ENCODE data around the gene GHRL.

GHRL gene

DNA sequence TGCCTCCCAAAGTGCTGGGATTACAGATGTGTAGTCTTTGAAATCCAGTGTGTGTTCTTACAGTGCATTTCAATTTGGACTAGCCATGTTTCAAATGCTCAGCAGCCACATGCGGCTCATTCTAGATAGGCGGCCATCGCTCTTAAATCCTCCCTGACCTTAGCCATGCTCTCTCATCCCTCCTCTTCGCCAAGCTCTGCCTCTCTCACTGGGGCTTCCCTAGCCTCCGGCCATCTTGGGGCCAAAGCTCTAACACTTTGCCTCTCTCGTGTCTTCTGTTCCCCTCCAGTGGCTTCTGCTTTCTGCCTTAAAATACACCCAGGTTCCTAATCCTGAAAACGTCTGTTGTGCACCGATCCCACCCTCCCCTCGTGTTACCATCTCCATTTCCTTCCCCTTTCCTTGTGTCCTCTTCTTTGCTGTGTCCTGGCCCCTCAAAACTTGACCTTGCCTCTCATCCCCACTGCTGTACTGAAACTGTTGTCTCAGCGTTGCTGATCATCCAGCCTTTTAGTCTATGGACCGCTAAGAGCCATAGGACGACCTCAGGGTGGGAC lies 1.4 kb upstream of the GHRL start:
- DNase-seq: no peak

DNA sequence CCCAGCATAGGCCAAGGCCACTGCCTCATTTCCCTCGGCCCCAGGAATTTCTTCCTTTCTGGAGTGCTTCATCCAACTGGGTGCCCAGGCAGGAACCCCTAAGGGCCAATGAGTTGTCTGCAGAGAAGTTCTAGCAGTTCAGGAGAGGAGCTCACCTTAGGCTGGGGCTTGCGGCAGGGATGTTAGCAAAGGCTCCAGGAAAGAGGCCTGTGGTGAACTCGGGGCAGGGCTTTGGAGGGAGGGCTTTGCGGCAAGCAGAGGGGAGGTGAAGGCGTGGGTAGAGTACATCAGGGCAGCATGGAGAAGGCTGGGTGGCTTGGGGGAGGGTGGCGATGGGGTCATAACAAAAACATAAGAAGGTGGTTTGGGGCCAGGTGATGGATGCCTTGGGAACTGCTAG lies 1.1 kb downstream of the GHRL start:
- DNase-seq: no peak

DNA sequence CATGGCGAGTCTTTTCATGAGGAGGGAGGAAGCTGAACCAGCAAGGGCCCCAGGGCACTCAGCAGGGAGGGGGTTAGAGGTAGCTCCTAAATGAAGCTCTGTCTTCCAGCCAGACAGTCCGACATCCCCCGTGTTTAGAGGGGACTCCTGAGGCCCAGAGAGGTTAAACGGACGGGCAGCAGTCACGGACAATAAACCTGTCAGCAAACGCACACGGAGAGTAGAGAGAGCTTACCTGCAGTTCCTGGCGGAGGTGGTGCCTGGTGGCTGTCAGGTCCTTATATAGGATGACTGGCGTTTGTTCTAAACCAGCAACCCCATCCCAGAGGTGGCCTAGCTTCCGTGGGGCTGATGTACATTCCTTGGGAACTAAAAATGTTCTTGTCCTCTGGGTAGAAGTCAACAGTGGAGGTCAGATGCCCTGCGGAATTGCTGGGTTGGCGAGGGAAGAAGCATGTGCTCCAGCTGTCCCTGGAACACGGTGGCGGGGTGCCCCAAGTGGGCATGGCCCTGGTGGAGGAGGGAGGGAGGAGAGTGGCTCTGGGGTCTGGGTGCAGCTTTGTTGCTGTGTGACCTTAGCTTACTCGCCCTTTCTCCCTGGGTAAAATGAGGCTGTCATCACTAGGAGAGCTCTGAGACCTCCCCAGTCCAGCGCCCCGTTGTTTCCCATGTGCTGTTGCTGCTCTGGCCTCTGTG lies 2.1 kb downstream of the GHRL start:
- DNase-seq: peak; percentile 48

DNA sequence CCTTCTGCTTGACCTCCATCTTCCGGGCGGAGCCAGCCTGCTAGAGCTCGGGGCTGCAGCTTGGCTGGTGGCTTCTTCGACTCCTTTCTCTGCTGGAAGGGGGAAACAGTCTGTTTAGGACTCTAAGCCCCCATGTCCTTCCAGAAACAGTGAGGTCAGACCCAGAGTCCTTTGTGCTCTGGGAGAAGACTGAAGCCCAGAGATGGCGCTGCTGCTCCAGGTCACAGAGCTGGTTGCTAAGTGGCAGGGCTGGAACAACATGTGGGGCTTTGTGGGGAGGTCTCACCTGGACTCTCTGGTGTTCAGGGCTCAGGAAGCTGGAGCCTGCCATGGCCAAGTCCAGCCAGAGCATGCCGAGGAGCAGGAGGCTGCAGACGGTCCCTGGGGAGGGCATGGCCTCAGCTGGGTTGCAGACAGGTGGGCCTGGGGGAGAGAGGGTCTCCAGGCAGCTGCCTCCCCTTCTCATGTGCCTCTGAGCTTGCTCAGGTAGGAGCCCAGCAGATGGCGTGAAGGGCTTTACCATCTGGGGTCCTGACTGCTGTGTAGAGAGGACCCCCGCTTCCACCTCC lies 2.9 kb downstream of the GHRL start:
- peak; percentile 80 for DNase-seq

DNA sequence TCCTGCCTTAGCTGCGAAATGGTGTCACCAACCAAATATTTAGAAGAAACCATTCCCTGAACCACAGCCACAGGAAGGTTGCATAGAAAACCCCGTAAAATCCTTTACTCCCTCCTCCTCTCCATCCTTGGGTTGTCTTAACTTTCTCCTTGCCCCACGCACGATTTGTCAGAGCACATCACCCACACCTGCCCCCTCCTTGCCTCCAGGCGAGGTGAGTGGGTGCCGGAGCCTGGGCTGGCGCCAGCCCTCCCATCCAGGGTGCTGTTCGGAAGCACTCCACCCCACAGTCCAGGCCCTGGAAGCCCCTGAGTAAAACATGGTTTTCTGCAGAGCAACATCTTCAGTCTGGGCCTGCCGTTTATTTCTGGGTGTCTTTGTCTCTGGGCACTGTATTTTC lies 3.7 kb downstream of the GHRL start:
- DNase-seq: no peak

DNA sequence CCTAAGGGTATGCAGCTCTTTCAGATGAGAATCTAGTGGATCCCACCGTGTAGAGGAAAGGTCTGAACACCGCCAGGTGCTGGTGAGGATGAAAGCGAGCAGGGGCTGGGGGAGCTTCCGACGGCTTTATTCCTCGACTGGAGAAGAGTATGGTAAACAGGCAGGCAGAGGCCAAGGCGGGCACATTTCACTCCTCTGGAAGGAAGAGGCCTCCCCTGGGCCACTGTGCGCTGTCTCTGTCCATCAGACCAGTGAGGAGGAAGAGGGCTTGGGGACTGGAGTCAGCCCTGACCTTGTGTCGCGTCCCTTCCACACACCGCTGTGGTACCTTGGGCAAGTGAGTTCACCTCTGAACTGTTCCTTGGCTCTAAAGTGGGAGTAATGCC lies 4.2 kb downstream of the GHRL start:
- no peak for DNase-seq

DNA sequence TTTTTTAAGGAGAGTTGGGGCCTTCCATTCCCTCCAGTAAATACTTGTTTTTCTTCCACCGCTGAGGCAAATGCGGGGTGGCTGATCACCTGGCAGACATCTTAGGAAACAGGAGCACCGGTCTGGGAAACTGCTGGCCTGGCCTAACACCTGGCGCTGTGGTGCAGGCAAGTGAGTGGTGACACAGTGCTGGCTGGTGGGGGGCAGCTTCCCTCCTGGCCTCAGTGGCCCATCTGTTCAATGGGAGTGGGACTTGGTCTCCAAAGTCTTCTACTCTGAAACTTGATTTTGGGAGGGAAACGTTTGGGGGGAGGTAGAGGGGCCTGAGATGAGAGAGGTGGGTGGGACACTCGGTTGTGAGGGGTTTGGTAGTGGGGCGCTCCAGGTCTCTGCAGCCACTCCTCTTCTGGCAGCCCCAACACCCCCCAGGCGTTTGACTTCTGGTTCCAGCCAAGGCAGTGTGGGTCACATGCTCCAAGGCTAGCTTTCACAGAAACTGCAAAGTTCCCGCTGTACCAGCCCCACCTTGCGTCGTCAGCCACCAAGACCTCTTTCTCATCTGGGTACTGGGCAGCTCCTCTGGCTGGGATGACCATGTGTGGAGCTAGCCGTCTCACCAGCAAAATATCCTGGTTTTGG lies 4.7 kb downstream of the GHRL start:
- no peak for DNase-seq

DNA sequence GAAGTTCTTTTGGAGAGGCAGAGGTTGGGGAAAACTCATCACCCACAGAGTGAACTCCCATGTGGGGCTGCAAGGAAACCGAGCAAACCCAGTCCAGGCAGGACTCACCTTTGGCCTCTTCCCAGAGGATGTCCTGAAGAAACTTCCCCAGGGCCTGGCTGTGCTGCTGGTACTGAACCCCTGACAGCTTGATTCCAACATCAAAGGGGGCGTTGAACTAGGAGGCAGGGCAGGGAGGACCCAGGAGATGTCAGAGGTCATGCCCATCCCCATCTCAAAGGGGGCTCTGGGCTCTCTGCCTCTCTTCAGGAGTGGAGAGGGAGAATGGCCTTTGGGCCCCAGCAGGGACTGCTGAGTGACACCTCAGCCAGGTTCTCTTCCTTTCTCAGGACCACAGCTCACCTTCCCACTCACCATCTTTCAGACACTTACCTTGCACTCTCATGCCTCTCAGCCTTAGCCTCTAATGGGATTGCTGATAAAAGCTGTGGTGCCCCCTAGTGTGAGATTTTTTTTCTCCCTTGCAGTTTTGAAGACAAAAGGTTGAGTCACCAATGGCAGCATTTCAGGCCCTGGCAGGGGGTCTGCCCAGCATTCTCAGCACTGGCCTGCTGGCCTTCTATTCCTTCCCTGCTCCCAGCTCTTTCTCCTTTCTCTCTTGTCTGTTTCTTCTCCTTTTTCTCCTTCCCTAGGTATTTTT lies 6.0 kb downstream of the GHRL start:
- no peak for DNase-seq

DNA sequence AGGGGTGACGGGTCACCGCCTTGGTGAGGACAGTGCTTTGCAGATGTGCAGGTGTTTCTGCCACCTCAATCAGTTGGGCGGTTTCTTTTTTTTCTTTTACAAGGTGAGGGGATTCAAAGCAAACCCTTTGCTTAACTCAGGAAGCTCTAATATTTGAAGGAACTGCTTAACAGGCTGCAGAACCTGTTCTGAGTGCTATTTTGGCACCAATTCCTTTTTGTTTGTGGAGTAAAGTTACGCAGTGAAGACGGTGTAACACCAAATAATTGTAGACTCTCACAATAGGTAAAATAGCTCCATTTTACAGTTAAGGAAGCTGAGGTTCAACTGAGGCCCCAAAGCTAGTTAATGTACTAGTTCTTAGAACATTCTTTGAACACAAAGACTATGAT lies 6.6 kb downstream of the GHRL start:
- no peak for DNase-seq

DNA sequence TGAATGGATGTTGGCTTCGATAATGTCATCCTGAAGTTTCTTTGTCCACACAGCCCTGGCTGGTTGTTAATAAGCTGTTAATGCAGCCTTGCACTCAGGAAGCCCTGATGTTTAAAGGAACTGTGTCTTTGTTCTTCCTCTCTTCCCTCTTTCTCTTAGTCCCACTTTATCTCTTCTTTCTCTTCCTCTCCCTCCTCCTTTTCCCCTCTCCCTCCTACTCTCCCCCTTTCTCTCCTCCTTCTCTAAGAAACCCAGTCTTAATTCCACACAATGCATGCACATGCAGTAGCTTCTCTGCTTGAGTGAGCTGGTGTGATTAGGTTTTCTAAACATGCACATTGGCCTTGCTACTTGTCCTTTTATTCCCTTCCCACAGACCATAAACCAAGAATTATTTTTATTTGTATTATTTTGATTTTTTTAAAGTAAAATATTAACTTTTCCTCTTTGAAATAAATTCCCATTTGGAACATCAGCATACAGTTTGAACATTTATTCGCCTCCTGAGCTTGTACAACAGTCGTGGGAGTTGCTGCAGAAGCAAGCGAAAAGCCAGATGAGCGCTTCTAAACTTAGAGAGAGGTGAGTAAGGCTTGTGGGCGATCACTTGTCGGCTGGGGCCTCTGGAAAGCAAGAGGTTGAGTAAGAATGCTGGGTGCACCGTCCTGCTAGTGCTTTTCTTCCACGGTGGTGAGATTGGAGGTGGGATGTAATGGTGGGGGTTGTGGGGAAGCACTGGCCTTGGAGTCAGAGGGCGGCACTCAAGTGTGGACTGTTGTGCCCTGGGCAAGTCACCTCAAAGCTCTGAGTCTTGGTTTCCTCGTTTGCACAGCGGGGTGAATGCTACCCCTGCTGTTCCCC lies 7.2 kb downstream of the GHRL start:
- no peak for DNase-seq

DNA sequence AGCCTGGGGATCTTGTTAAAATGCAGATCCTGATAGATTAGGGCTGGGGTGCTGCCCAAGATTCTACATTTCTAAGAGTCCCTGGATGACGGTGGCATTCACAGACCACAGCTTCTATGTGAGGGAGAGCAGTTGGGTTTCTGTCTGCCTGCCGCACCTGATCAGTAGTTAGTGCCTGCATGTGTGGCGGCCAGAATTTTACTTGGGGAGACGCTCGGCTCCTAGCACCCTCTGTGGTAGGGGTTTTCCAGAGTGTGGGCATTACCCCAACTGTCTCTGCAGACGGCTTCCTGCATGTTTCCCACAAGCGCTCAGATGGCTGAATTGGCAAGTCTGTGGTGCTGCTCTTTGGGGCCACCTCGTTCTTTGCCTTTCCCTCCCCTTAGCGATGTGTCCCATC lies 8.3 kb downstream of the GHRL start:
- no peak for DNase-seq

DNA sequence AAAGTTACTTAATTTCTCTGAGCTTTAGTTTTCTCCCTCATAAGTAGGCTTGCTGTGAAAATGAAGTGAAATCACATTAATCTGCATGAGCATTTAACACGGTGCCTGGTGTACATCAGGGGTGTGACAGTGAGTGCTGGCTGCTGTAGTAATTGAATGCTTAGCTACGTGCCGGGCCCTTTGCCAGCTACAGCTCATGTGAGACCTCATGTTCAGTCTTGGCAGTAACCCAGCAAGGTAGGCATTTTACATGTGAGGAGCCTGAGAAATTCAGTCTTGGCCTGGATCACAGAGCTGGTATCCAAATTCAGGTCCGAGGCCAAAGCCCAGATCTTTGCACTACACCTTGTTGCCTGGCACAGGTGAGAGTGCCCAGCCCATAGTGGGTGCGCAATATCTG lies 9.1 kb downstream of the GHRL start:
- DNase-seq: peak; percentile 90

DNA sequence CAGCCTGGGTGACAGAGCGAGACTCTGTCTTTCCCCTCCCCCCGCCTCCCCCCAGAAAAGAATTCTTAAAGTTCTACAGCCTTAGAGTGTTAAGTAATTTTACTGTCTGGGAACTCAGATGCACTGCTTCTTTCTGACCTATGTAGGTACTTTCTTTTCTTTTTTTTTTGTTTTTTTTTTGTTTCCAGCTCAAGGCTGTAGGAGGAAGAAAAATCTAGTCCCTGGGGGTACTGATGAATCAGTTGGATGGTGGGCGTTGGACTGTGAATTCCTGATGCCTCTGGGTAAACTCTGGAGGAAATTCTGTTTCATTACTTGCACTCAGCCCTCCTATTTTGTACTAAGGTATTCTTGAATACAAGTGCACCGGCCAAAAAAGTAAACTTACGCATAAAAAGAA lies 10.8 kb downstream of the GHRL start:
- peak; percentile 3 for DNase-seq

DNA sequence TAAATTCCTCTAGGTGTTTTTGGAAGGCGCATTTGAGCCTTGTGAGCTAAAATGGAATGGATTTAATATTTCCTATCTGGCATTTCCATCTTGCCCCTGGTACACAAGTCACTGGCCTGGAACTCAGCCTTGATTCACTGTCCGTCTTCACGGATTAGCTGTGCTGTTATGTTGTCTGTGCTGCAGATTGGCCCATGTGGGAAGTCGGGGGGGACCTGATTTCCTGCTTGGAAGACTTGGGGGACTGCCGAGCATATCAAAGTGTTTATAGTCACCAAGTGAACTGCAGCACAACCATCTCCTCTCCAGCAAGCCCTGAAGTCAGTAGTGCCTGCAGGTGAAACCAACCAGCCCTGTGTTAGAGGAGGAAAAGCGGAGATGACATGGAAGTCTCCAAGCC lies 12.2 kb downstream of the GHRL start:
- no peak for DNase-seq

DNA sequence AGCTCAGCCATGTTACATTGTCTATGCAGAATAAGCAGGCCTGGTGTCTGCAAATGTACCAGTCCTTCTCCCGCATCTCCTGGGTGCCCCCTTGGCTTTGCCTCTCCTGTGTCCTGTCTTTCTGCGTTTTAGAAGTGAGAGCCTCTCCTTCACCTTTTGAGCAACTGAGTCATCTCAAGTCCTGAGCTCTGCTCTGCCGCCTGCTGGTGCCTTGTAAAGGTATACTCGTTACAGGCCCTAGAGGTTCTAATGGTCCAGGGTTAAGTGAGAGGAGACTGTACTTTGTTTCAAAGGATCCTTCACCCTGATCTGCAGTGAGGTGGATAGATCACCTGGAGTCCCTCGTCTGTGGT lies 12.6 kb downstream of the GHRL start:
- DNase-seq: no peak

DNA sequence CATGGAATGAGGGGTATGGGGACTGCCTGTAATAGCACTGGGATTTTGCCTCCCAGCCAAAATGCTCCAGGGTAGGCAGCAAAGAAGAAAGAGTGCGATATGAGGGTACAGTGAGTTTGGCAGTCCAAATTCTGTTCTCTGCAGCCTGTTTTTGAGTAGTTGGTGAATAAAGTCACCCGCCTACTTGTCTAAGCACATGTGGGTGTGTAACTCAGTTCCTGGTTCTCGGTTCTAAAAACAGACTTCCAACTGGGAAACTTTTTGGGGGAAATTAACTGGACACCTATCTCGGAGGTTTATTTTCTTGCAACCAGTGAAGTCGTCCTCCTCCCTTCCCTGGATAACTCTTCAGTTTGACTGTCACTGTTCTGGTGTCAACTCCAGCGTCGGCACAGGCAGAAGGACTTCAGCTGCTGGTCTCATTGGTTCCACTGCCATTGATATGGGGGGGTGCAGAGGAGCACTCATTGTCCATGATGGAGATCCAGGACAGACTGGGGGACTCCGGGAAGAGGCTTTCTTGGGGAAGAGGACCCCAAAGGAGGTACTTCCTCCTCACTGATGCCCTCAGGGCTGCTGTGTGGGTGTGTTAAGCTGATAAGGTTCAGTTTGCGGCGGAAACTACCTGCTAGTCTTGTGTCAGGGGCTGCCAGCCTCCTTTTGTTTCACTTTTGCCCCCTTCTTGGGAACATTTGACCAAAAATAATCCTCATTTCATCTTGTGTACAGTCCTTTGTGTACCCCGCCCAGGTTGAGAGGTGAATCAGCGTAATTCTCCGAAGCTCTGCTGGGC lies 13.2 kb downstream of the GHRL start:
- no peak for DNase-seq

DNA sequence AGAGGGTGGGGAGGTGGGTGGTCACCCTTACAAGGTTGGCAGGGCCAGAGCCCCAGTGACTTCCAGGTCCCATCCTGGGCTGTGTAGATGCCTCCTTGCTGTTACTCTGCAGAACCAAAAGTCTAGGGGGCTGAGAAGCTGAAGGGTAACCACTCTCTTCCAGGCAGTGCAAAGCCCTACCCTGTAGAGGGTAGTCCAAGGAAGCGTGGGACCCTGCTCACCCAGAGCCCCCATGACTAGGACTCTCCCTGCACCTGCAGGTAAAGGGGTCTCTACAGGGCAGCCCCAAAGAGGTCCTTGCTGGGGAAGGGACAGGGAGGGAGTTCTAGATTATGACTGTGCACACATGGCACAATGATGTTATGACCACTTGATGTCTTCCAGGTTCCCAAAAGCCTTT lies 14.2 kb downstream of the GHRL start:
- no peak for DNase-seq

DNA sequence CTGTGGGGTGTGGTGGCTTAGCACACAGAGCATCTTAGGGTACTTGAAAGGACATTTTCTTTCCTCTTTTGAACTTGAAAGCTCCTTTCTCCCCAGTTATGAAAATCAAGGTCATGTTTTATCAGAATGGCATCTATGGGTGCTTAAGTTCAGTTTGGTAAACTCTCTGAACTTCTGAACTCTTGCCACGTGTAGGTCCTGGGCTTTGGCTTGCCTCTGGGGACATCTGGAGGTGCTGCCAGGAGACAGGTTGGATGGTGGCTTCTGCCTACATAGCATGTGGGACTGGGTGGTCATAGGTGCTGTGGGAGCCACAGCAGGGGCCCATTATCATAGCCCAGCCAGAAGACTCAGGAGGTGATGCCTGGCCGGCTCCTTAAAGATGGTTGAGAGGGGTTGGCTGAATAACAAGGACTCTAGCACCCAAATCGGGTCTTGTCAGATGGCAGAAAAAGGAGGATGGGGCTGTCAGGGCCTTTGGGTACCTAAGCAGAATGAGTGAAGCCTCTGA lies 15.6 kb downstream of the GHRL start:
- no peak for DNase-seq

DNA sequence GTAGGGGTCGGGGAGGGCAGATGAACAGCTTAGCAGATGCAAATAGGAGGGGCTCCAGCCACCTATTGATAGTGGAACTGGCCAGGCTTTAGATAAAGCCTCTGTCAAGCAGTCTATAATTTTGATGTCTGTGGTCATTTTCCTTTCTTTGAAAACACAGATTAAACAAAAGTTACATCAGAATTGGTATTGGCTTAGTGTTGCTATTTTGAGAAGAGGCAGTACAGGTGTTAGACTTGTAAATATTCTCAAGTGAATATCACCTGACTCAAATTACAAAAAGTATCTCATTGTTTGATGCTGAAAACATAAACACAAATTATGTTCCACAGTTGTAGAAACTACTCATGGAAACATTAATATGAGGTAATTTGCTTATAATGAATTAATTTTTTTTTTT lies 18.1 kb downstream of the GHRL start:
- no peak for DNase-seq

DNA sequence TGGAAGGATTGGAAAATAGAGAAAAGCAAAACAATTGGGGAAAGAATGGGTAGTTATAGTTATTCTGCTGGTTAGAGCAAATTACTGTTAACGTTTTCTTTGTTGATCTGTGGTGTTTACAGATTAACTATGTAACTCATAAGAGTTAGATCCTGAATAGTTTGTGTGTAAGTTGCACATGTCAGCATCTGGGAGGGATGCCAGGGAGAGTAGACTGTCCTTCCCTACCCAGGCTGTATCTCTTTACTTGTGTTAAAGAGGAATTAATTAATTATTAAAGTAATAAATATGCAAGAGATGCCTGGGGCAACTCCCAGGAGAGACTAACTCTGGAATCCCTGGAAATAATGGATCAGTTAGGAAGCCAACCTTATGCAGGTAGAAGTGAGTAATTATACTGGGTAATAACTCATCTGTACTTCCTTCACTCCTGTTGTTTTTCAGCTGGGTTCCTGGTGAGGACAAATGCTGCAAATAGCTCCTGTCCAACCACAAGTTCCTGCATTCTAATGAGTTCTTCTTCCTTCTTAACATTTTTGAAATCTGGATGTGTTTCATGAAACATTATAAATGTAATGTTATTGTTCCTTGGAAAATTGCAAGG lies 18.9 kb downstream of the GHRL start:
- no peak for DNase-seq

DNA sequence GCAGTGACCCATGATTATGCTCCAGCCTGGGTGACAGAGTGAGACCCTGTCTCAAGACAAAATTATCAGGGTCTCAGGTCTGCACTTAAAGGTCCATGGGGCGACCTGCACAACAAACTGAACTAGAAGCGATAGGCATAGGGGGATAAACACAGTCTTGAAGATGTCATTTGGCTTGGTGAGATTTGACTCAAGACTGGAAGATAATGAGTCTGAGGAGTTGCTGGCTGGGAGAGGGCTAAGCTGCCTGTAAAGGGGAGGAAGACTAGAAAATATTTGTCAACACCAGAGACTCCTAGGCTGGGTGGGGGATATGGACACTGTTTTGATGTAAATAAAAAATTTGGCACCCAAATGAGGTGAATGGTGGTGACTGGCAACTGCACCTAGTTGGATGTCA lies 19.8 kb downstream of the GHRL start:
- DNase-seq: no peak

Measured in NCI-H2171 treated with DMSO at 0.1 percent for 48 hours (cell line).